Endothelial cell of umbilical vein (primary cell): ENCODE measurements around the gene ABCC5. TPM values are rescaled to one million over a fixed set of nuclear protein-coding genes. Genes with fewer than 3 reads are reported as not detected.

ENCODE experiments used
- BruUV-seq: library from RNA; stranded (reverse); fragments of 400-500 nt; replicated peaks from 2 replicates; lab custom pipeline; 2021; lab: Mats Ljungman, UMichigan
- CTCF ChIA-PET: fragments of 300-600, 350-600 bp; sonication (Branson Sonifier 250); formaldehyde crosslinking; loops from one replicate; lab custom pipeline; 2021; ENCODE audit warnings: antibody characterized with exemption, inconsistent platforms; lab: Charles Lee
- POLR2A ChIA-PET: fragments of 300-600, 350-600 bp; sonication (Branson Sonifier 250); formaldehyde crosslinking; loops from one replicate; lab custom pipeline; 2021; ENCODE audit warnings: antibody characterized with exemption, inconsistent platforms; lab: Charles Lee
- DNase-seq: peaks from one replicate; pipeline ENCODE4 v3.0.0-alpha.2; 2011; ENCODE audit warnings: low read depth, low spot score
- FAIRE-seq: peaks from 2 replicates; lab custom pipeline; 2011; peaks lifted over from hg19 to GRCh38; lab: Jason Lieb, UNC
- H2AFZ ChIP-seq: 2 replicates; pipeline ENCODE4 v1.6.0; 2012; ENCODE audit warnings: low read depth, low read length, control low read depth, inconsistent platforms
- H3K27ac ChIP-seq: 2 replicates; pipeline ENCODE4 v1.5.1; 2011; ENCODE audit warnings: low read depth, mild to moderate bottlenecking, control low read depth, low read length, moderate library complexity; ENCODE audit not compliant: insufficient read depth
- H3K27me3 ChIP-seq, 2 experiments: 2 replicates each; pipeline versions ENCODE4 v1.6.0 to v1.6.1; 2011; ENCODE audit warnings: low read length in 2 of 2, mixed read lengths in 1 of 2; ENCODE audit not compliant: control insufficient read depth in 2 of 2, insufficient read depth in 2 of 2
- H3K36me3 ChIP-seq, 2 experiments: 2 replicates in 1 of 2; 3 replicates in 1 of 2; pipeline ENCODE4 v1.5.1; 2011; ENCODE audit warnings: low read length in 2 of 2, mild to moderate bottlenecking in 1 of 2, moderate library complexity in 1 of 2; ENCODE audit not compliant: control insufficient read depth in 2 of 2, insufficient read depth in 2 of 2; ENCODE audit errors: extremely low read depth in 1 of 2
- H3K4me1 ChIP-seq: 3 replicates; pipeline ENCODE4 v1.5.1; 2011; ENCODE audit warnings: mild to moderate bottlenecking, low read length; ENCODE audit not compliant: control insufficient read depth, insufficient read depth; ENCODE audit errors: extremely low read depth
- H3K4me2 ChIP-seq: 2 replicates; pipeline ENCODE4 v1.6.1; 2011; ENCODE audit warnings: low read length, control low read depth, mixed read lengths; ENCODE audit not compliant: insufficient read depth
- H3K4me3 ChIP-seq, 3 experiments: fragments of 200-600 bp in 1 of 3; sonication (generic), shearing (Covaris generic) in 1 of 3; replicated peaks in 1 of 3; 2 replicates each; pipeline ENCODE4 v1.5.1; 2011 to 2016; ENCODE audit warnings: control low read depth in 3 of 3, low read length in 3 of 3, mild to moderate bottlenecking in 2 of 3, inconsistent platforms in 1 of 3, low read depth in 1 of 3, moderate library complexity in 1 of 3; ENCODE audit not compliant: insufficient read depth in 1 of 3
- H3K79me2 ChIP-seq: 2 replicates; pipeline ENCODE4 v1.6.0; 2012; ENCODE audit warnings: low read length, inconsistent platforms; ENCODE audit not compliant: control insufficient read depth, insufficient read depth
- H3K9ac ChIP-seq: replicated peaks from 2 replicates; pipeline ENCODE3; 2011; ENCODE audit warnings: low read length, control low read depth; ENCODE audit not compliant: insufficient read depth; ENCODE audit errors: extremely low read depth
- H3K9me1 ChIP-seq: replicated peaks from 3 replicates; pipeline ENCODE4 v1.6.0; 2011; ENCODE audit warnings: mild to moderate bottlenecking, low read length; ENCODE audit not compliant: control insufficient read depth, insufficient read depth; ENCODE audit errors: extremely low read depth
- H3K9me3 ChIP-seq: replicated peaks from 2 replicates; pipeline ENCODE4 v1.5.1; 2012; ENCODE audit warnings: low read length, inconsistent platforms; ENCODE audit not compliant: control insufficient read depth, insufficient read depth
- H4K20me1 ChIP-seq: replicated peaks from 2 replicates; pipeline ENCODE3; 2011; ENCODE audit warnings: mild to moderate bottlenecking, low read length; ENCODE audit not compliant: control insufficient read depth, insufficient read depth; ENCODE audit errors: extremely low read depth
- EZH2 ChIP-seq: IDR thresholded peaks from 2 replicates; pipeline ENCODE4 v1.6.1; 2012; ENCODE audit warnings: borderline replicate concordance, low read depth, mild to moderate bottlenecking, moderate library complexity, low read length, inconsistent platforms; ENCODE audit not compliant: severe bottlenecking
- FOS ChIP-seq: IDR thresholded peaks from 2 replicates; pipeline ENCODE4 v1.6.1; 2011; ENCODE audit warnings: mild to moderate bottlenecking, low read length, moderate library complexity, borderline replicate concordance; ENCODE audit not compliant: insufficient read depth
- GATA2 ChIP-seq: IDR thresholded peaks from 2 replicates; pipeline ENCODE4 v1.7.0; 2011; ENCODE audit warnings: low read depth, mild to moderate bottlenecking, moderate library complexity, mixed read lengths, low read length; ENCODE audit not compliant: insufficient read length, insufficient read depth
- JUN ChIP-seq: IDR thresholded peaks from 2 replicates; pipeline ENCODE4 v1.6.1; 2011; ENCODE audit warnings: borderline replicate concordance, low read depth; ENCODE audit not compliant: insufficient read length, insufficient read depth
- MYC ChIP-seq: IDR thresholded peaks from one replicate; pipeline ENCODE4 v1.6.1; 2011; ENCODE audit warnings: mild to moderate bottlenecking, low read depth, low read length
- POLR2A ChIP-seq: IDR thresholded peaks from 2 replicates; pipeline ENCODE4 v1.6.1; 2012; ENCODE audit warnings: low read depth, mild to moderate bottlenecking, control low read depth, low read length
- POLR2AphosphoS5 ChIP-seq: IDR thresholded peaks from 2 replicates; pipeline ENCODE4 v1.6.1; 2012; ENCODE audit warnings: low read depth, mild to moderate bottlenecking, control low read depth, low read length, moderate library complexity; ENCODE audit not compliant: insufficient read depth
- dilution Hi-C: fragments of 300-500 bp; cut with MboI; formaldehyde crosslinking; loops from one replicate; pipeline ENCODE4 v1.15.0; 2019; ENCODE audit warnings: low sequenced_read_pairs; ENCODE audit not compliant: extremely low pct_ligation_motif_present
- intact Hi-C: fragments of 100-400 bp; cut with micrococcal nuclease; formaldehyde crosslinking; loops from one replicate; pipeline ENCODE4 v1.10.0; 2022
- polyA plus RNA-seq, 4 experiments: library from polyadenylated mRNA; depleted of rRNA in 3 of 4; stranded (reverse) in 3 of 4; unstranded in 1 of 4; fragments of >200 nt; gene quantifications; 2 replicates each; pipeline versions ENCODE4 v1.2.1 to v1.2.3, GENCODE V29; 2011 to 2012; ENCODE audit warnings: missing spikeins in 1 of 4
- total RNA-seq: library from RNA; stranded (reverse); gene quantifications from 2 replicates; pipeline ENCODE4 v1.2.3, GENCODE V29; 2021
- TF ChIP-seq, protein P1 (sequence below), 2 donors: IDR thresholded peaks; 1 replicate in 1 of 2; 2 replicates in 1 of 2; pipeline ENCODE4 v1.5.1; 2011; ENCODE audit warnings: low read length in 2 of 2, mild to moderate bottlenecking in 2 of 2, moderate library complexity in 2 of 2, control low read depth in 1 of 2, inconsistent platforms in 1 of 2, low read depth in 1 of 2; ENCODE audit not compliant: insufficient read depth in 1 of 2; ENCODE audit errors: extremely low read depth in 1 of 2
- TF ChIP-seq, protein P2 (sequence below): IDR thresholded peaks from 2 replicates; pipeline ENCODE4 v1.6.1; 2011; ENCODE audit not compliant: insufficient read depth, insufficient read length

The ABCC5 gene
- total and polyA plus RNA-seq, 2 donors (not counting 3 experiments of a cell fraction or from before 2014, with no cell fraction given) = 22.5 to 24.6 TPM

- Histone ChIP-seq H3K79me2 (no peaks in the 10 kb centered on the region), H3K9me3 (no peaks in the 10 kb centered on the region), H3K9me1 (no peaks in the 10 kb centered on the region), H3K4me1 (no peaks in the 10 kb centered on the region), H3K36me3 (peaks cover 2 to 10% of the 10 kb centered on the region in 2 experiments), H2AFZ (no peak overlapping the region), H4K20me1 (no peaks in the 10 kb centered on the region), H3K4me2 (no peak overlapping the region), H3K4me3 (no peak overlapping the region), H3K9ac (no peak overlapping the region), H3K27ac (no peak overlapping the region), H3K27me3 (no peaks in the 10 kb centered on the region)
- CTCF ChIA-PET = interaction anchor here (0.6 to 0.8 kb wide), 2 partner anchors 8 to 15 kb away, joined by 4 read pairs; no protein-coding TSS in a partner anchor
- FAIRE-seq (no peak), DNase-seq (no peak)
- dilution Hi-C loops = no loop called here
- BruUV-seq = no TSS peak
- TF ChIP-seq EZH2 (no peak), POLR2A (no peak), POLR2AphosphoS5 (no peak), FOS (no peak), JUN (no peak), MYC (no peak), GATA2 (no peak)
- TF ChIP-seq, protein P1, sequence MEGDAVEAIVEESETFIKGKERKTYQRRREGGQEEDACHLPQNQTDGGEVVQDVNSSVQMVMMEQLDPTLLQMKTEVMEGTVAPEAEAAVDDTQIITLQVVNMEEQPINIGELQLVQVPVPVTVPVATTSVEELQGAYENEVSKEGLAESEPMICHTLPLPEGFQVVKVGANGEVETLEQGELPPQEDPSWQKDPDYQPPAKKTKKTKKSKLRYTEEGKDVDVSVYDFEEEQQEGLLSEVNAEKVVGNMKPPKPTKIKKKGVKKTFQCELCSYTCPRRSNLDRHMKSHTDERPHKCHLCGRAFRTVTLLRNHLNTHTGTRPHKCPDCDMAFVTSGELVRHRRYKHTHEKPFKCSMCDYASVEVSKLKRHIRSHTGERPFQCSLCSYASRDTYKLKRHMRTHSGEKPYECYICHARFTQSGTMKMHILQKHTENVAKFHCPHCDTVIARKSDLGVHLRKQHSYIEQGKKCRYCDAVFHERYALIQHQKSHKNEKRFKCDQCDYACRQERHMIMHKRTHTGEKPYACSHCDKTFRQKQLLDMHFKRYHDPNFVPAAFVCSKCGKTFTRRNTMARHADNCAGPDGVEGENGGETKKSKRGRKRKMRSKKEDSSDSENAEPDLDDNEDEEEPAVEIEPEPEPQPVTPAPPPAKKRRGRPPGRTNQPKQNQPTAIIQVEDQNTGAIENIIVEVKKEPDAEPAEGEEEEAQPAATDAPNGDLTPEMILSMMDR (IDR thresholded peaks at IDR 0.05; ENCODE audit: extremely low read depth in 1 of 2, insufficient read depth in 1 of 2, low read depth in 1 of 2, low read length in 2 of 2) = no peak
- TF ChIP-seq, protein P2, sequence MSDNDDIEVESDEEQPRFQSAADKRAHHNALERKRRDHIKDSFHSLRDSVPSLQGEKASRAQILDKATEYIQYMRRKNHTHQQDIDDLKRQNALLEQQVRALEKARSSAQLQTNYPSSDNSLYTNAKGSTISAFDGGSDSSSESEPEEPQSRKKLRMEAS = no peak
- POLR2A ChIA-PET = no interaction called here
- intact Hi-C loops = no loop called here
Measured at GRCh38 chr3:183927059-183927458, 90.6 kb downstream of the ABCC5 start.
